NCI-H82 treated with DMSO at 0.1 percent for 48 hours (cell line): Measurements from ENCODE around the gene ADD3.

Experiments
- DNase-seq: peaks from one replicate; lab custom pipeline; 2025; ENCODE audit not compliant: unreplicated experiment; lab: John Stamatoyannopoulos, UW

Gene ADD3, protein sequence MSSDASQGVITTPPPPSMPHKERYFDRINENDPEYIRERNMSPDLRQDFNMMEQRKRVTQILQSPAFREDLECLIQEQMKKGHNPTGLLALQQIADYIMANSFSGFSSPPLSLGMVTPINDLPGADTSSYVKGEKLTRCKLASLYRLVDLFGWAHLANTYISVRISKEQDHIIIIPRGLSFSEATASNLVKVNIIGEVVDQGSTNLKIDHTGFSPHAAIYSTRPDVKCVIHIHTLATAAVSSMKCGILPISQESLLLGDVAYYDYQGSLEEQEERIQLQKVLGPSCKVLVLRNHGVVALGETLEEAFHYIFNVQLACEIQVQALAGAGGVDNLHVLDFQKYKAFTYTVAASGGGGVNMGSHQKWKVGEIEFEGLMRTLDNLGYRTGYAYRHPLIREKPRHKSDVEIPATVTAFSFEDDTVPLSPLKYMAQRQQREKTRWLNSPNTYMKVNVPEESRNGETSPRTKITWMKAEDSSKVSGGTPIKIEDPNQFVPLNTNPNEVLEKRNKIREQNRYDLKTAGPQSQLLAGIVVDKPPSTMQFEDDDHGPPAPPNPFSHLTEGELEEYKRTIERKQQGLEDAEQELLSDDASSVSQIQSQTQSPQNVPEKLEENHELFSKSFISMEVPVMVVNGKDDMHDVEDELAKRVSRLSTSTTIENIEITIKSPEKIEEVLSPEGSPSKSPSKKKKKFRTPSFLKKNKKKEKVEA

DNA sequence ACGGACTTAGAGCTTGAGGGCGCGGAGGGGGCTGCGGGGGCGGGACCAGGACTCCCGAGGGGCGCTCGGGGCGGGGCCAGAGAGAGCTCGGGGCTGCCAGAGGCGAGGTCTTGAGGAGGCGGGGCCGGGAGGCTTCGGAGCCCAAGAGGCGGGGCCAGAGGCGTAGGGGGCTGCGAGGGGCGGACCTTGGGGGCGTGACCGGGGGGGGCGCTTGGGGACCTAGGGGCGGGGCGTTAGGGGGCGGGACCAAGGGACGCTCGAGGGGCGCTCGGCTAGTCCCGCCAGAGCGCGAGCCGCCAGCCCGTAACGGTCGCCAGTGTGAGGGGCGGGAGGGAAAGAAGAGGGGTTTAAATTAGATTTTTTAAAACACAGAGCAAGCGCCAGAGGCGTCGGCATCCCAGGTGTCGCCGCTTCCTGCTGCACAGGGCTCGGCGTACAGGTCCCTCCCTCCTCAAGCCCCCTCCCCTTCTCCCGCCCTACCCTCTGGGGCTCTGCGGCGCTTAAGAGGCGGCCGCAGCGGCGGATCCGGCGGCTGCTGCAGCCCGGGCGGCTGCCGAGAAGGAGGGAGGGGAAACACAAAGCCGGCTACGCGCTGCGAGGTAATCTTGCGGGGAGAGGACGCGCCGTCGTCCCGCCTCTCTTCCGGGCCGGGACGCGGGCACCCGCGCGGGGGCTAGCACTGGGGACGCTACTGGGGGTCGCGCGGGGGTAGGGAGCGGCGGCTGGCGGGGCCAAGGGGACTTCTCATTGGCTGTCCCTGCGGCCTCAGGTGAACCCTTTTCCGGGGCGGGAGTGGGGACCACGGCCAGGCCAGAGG, at the start of gene ADD3:
Gene ADD3, plus strand, starts transcription at position 284 of the 817 bp plus-strand sequence. CDS start 92,670 bp downstream, outside the sequence.
- DNase-seq: peak; percentile 86

DNA sequence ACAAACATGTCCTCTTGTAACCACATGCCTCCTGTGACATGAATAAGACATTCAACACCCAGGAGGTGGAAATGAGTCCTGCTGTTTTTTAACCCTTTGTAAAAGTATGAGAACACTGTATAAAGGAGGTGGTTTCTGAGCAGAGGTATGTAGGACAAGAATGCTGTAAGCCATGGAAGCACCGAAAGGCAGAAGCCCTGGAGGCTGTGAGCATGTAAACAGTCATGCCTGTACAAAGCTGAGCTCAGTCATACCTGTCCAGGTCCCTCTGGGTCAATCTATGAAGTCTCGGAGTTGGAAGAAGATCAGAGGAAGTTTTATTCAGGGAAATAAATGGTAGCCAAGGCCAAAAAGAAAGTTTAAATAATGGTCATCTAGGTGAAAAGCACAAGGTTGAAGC, 49.7 kb upstream of the ADD3 start:
- DNase-seq: no peak

DNA sequence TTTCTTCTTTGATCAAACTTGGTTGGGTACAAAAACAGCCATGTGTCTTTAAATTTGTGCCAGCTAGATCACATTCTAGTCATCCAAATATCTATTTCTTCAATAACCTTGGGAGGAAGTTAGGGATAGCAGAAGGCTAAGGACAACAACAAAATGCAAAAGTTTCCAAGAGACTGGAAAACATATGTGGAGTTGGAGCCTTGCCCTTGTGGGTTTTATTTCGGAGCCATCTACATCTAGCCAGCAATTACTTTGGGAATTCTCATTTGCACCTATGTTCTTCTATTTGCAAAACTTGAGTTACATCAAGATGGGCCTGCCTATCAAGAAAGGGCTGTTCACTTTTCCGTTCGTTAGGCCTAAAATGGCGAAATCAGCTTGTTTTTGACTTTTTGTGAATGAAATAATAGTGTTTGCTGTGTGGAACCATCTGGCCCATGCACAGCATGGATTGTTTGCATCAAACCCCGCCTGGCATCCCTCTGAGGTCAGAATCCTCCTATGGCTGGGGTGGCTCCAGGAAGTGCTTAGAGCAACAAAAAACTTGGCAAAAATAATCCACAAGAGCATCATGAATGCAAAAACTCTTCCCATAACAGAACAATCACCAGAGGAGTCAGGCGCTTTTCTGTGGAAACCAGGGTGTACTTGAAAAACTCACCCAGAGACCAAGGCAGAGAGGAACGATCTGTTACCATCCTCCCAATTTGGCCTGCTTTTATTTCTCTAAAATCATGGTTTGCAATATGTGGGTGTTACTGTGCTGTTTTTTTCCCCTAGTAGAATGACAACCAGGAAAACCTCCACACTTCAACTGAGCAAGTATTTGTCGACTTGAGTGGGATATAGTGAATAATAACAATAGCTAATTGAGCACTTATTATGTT, 48.3 kb upstream of the ADD3 start:
- DNase-seq: no peak

DNA sequence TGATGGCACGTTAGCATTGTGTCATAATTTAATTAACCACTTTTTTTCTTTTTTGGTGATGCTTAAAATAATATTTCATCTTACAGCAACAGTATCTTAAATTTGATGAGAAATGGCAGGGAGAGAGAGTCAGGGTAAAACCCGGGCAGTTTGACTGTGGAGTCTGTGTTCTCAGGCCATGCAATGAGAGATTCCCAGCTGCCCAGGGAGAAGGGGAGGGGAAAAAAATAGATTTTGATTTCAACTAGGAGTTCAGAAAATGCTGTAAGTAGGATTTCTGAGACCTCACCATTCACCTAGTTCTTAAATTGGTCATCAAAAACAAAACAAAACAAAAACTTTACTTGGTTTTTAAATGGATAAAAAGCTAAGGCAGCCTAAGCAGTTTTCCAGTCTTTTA, 47.1 kb upstream of the ADD3 start:
- DNase-seq: no peak

DNA sequence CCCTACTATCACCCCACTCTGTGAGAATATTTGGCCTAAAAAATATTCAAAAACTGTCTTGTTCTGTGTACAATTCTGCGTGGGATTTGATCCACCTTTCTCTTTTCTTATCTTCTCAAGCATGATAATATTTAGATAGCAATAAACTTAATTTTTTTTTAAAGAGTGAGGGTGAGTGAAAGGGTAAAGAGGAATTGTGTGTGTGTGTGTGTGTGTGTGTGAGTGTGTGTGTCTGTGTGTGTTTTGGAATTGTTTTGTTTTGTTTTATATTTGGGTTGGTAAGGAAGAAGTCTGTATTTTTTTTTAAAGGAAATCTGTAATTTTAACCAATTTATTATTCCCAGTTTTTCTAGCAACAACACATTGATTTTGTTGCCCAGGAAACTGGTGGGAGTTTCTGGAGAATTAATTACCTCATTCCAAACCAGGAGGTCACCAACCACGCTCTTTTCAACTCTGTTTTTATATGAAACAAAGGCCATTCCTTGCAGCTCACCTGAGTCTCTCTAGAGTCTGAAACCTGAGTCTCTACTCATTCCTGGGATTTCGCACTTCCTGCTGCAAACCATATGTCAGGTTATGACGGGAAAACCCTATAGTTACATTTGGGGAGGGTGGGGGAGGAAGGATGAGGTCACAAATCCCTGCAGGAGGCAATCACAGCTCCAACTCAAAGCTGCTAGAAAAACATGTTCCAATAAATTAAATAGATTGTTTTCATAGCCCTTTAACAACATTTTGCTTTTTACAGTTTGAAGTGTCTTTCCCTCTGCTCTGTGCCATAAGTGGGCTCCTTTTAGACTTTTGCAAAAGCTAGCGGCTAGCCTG, 46.4 kb upstream of the ADD3 start:
- no peak for DNase-seq

DNA sequence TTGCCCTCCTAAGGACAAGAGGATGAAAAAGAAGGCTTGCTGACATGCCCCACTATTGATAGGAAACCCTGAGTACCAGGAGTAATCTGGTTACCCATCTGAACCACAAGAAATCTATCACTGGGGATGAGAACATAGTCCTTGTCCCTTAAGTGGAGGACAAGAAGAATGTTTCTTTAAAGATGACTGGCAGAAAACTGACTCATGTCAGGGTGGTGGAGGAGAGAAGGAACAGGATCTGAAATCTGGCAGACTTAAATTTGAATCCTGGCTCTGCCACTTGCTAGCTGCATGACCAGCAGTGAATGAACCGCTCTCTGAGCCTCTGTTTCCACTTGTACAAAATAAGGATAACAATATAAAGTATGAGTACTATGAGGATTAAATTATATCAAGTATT, 45.5 kb upstream of the ADD3 start:
- no peak for DNase-seq

DNA sequence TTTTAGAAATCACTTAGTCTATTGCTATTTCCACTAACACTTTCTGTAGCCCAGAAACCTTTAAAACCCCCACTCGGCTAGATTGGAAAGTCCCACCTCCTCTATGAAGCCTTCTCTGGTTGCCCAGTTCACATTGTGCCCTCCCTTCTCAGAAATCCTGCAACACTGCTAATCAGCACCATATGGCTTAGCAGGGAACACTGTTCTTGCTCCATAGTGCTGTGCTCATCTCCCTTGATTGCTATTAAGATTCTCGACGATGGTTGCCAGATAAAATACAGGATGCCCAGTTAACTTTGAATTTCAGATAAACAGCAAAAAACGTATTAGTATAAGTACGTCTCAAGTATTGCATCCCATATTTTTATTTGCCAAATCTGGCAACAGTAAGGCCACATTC, 44.3 kb upstream of the ADD3 start:
- peak; percentile 33 for DNase-seq

DNA sequence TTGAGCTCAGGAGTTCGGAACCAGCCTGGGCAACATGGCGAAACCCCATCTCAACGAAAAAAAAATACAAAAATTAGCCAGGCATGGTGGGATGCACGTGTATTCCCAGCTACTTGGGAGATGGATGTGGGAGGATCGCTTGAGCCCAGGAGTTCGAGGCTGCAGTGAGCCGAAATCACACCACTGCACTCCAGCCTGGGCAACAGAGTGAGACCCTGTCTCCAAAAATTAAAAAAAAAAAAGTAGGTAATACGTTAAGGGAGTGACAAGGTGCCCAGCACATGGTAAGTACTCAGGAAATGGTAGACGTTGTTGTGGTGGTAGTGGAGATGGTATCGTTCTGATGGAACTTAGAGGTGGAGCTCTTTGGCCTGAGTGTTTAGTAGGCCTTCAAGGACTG, 43.5 kb upstream of the ADD3 start:
- DNase-seq: no peak

DNA sequence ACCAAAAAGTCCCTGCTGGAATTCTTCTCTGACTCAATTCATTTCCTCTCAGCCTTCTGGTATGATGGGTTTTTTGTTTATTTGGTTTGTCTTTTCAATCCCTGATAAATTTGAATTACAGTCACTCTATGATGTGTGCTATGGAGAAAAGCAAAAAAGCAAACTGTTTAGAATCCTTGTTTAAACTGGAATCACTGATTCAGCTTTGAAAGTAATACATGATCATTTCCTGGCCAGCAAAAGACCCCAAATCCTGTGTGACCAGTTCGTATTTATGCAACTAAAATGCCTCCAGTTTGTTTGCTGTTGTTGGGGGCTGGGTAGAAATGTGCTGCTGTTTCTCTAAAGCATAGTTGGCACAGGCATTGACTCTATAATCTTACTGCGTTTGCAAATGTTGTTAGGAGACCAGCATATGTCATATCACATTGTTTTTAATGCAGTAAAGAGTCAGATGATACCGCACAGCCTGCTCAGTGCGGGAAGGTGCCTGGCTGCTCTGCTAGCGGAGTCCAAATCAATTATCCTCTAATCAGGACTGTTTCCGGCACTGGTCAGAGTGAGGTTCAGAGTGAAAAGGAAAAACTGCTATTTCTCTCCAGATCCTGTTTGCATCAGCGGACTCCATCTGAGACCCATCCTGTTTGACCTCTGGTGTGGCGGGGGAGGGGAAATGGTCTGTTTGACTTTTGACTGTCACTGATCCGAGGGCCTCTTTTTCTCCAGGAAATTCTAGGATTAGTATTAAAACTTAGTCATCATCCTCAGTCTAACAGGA, 40.6 kb upstream of the ADD3 start:
- peak; percentile 8 for DNase-seq

DNA sequence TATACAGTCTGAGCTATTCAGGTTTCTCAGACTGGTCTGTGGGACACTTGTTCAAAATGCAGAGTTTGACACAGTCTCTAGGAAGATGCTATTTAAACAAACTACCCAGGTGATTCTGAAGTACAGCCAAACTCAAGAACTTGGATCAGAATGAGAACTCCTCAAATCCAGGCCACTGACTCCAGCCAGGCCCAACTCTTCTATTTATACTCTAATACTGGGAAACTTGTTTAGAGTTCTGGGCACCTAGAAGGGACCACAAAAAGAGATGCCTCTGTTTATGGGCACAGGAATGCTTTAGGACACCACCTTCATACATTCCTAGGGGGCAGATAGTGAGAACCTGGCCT, 40.1 kb upstream of the ADD3 start:
- no peak for DNase-seq

DNA sequence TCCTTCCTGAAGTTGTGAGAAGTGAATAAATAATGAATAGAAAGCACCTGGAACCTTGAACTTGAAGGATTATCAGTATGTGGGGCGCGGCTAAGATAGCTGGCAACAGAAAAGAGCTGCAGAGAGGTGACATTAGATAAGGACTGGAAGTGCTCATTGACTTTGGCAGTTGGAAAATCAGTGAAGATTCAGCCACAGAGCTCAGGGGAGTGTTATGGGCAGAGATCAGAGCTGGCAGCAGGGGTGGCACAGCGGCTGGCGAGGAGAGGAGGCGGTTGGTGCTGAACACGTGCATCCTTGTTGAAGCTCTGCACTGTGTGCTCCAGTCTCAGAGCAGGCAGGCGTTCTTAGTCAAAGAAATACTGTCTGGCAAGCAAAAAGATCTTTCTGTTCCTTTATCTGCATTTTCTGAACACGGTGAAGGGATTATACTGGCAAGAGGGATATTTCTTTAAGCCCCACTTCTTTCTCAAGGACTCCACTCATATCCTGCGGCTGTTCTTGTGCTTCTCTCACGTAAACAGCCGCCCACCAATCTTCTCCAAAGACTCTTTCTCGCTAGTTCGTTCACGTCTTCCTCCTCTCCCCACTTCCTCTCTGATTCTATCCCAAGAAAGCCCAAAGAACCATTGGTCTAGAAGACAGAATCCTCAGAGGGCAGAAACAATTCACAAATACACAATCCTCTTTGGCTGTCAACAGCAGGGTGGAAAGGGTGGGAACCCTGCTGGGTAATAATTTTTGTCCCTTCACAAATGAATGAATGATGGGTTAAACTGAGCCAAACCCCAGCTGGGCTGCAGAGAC, 38.6 kb upstream of the ADD3 start:
- DNase-seq: no peak

DNA sequence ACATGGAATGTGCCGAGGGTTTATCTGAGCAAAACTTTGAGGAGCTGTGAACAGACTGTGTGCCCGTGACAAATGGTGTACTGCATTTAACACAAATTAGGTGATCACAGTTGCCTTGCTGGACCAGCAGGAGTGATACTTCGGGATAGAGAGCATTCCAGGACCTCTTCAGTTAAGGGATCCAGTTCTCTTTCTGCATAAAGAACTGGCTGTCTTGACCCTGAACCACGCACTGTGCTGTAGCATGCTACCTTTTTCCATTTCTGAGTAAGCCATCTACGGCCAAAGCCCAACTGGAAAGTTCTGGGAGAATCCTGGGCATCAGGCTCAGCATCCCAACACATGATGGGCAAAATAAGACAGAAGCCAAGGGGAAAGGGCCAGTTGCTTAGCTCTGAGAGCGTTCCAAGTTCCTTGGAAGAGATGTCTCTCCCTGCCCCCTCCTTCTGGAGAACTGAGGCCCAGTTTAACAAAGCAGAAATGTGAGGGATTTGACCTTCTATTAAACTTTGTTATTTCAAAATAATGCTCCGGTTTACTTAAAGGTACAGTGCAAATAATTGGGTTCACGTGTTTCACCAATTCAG, 37.9 kb upstream of the ADD3 start:
- no peak for DNase-seq

DNA sequence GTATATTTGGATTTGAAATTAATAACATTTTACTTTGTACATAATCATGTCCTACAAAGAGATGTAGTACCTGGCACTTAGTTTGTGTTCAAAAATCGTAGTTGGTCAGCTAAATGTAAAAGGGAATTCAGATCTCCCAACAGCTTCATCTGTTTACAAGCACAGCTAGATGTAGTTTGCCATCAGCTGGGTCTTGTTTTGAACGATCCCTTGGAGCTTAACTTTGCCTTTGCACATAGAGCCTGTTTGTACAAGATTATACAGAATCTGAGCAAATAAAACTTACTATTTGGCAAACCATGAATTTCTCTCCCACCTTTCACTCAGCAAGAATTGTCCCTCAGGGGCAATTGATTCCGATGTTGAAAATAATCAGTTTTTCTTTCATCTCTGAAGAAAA, 36.1 kb upstream of the ADD3 start:
- no peak for DNase-seq

DNA sequence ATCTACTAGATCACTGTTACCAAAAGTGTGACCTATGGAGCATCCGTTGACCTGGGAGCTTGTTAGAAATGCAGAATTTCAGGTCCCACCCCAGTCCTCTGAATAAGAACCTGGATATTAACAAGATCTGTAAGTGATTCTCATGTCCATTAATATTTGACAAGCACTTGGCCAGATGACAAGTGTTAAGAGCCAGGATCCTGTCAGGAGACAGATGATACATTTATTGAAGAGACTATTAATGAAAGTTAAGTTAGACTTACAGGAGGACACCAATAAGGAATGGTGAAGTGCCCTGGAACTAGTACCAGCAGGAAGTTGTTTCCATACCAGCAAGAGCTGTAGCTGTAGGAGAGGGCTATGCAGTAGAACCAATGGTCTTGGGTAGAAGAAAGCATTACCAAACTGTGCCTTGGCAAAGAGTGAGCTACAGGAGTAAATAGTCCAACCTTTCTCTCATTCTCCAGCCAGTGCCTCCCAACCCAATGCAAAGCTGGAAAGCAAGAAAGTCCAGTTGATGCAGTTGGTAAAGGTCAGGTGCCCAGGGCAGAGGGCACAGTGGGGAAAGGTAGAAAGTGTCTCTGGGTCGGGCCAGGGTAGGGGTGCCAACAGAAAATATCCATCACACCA, 35.3 kb upstream of the ADD3 start:
- DNase-seq: no peak

DNA sequence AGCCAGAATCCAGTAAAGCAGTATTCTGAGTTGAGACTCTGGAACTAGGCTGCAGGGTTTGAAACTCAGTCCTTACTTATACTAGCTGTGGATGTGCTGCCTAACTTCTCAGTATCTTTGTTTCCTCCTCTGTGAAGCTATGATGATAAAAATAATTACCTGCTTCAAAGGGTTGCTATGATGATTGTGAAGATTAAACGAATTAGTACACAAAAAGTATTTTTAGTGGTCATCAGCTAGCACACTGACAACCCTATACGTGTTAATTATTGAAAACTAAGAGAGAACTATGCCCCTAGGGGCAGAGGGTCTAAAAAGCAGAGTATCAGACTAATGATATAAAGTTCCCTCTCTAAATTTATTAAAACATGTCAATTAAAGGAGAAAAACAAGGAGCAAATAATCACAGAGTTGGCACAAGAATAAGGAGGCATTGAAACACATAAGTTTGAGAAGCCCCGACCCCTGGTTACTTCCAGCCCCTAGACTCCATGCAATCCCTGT, 34.4 kb upstream of the ADD3 start:
- no peak for DNase-seq

DNA sequence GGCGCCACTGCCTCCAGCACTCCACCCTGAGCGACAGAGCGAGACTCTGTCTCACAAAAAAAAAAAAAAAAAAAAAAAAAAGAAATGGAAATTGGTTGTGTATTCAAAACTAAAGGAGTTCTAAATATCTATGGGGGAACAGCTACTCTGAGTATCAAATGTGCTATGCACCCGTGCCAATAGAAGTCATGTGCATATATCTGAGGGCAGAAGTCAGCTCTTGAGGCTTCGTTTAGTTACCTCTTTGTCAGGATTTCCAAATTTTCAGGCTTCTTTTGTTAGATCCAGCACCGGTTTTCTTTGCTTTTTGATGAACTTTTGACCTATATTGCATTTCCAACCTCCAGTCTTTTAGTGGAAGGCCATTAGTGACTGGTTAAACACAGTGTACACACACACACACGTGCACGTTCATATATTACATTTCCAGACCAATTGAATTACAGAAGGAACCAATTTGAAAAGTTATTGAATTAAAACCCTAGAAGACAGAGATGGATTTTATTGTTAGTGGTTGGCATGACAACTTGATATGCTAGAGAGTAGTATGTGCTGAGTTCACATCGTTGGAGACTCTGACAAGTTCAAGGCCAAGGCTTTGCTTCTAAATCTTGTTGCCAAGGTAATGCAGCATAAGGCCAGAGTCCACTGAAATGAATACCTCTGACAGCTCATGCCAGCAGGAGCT, 33.1 kb upstream of the ADD3 start:
- DNase-seq: no peak
